H1 (cell line): ENCODE measurements around the gene RHBDF2. TPM values are rescaled to one million over a fixed set of nuclear protein-coding genes. Genes with fewer than 3 reads are reported as not detected.

ENCODE experiments used
- CTCF ChIA-PET: fragments of 300-600 bp; sonication (Branson Sonifier 250); formaldehyde crosslinking; loops from one replicate; lab custom pipeline; 2021; ENCODE audit not compliant: partially characterized antibody; lab: Charles Lee
- POLR2A ChIA-PET: fragments of 300-600 bp; sonication (Branson Sonifier 250); formaldehyde crosslinking; loops from one replicate; lab custom pipeline; 2021; ENCODE audit warnings: inconsistent platforms; ENCODE audit not compliant: partially characterized antibody; lab: Charles Lee
- DNase-seq, 2 experiments: peaks; one replicate each; pipeline versions ENCODE4 v3.0.0 to v3.0.0-alpha.2; 2010 to 2022; ENCODE audit warnings: low spot score in 2 of 2, low read depth in 1 of 2, mixed read lengths in 1 of 2
- FAIRE-seq: peaks from 2 replicates; lab custom pipeline; 2011; peaks lifted over from hg19 to GRCh38; lab: Jason Lieb, UNC
- H2AFZ ChIP-seq: 2 replicates; pipeline ENCODE4 v1.8.1; 2012; ENCODE audit warnings: low read length, inconsistent platforms
- H2AK5ac ChIP-seq: 2 replicates; pipeline ENCODE4 v1.6.1; 2013; ENCODE audit warnings: low read depth, low read length
- H2BK120ac ChIP-seq: replicated peaks from 2 replicates; pipeline ENCODE3; 2013; ENCODE audit warnings: low read depth, low read length, inconsistent platforms
- H2BK12ac ChIP-seq: 2 replicates; pipeline ENCODE4 v1.6.1; 2013; ENCODE audit warnings: low read depth, low read length
- H2BK15ac ChIP-seq: 2 replicates; pipeline ENCODE4 v1.6.1; 2013; ENCODE audit warnings: low read length
- H2BK20ac ChIP-seq: 2 replicates; pipeline ENCODE4 v1.6.1; 2013; ENCODE audit warnings: low read length
- H2BK5ac ChIP-seq: 2 replicates; pipeline ENCODE4 v1.6.1; 2013; ENCODE audit warnings: low read depth, low read length
- H3K14ac ChIP-seq: 2 replicates; pipeline ENCODE4 v1.6.1; 2013; ENCODE audit warnings: inconsistent platforms; ENCODE audit not compliant: insufficient read length
- H3K18ac ChIP-seq: 2 replicates; pipeline ENCODE4 v1.6.1; 2013; ENCODE audit warnings: low read length; ENCODE audit errors: extremely low read depth
- H3K23ac ChIP-seq: 2 replicates; pipeline ENCODE4 v1.6.1; 2013; ENCODE audit warnings: inconsistent platforms; ENCODE audit not compliant: insufficient read length
- H3K23me2 ChIP-seq: 2 replicates; pipeline ENCODE4 v1.6.1; 2013; ENCODE audit warnings: low read depth, low read length
- H3K27ac ChIP-seq: 2 replicates; pipeline ENCODE4 v1.6.1; 2011; ENCODE audit warnings: low read depth, low read length, inconsistent platforms
- H3K27me3 ChIP-seq, 4 experiments: replicated peaks in 1 of 4; 1 replicate in 1 of 4; 2 replicates in 3 of 4; pipeline versions ENCODE4 v1.6.1 to v1.8.1; 2011 to 2013; ENCODE audit warnings: low read length in 3 of 4, mild to moderate bottlenecking in 3 of 4, inconsistent platforms in 2 of 4, mixed read lengths in 2 of 4, moderate library complexity in 1 of 4; ENCODE audit not compliant: control insufficient read depth in 3 of 4, insufficient read depth in 3 of 4; ENCODE audit errors: extremely low read depth in 1 of 4
- H3K36me3 ChIP-seq, 4 experiments: 2 replicates each; pipeline versions ENCODE4 v1.6.1 to v1.8.1; 2011 to 2013; ENCODE audit warnings: mild to moderate bottlenecking in 4 of 4, low read length in 3 of 4, moderate library complexity in 2 of 4, control low read depth in 1 of 4, inconsistent platforms in 1 of 4; ENCODE audit not compliant: insufficient read depth in 4 of 4, control insufficient read depth in 2 of 4
- H3K4ac ChIP-seq: replicated peaks from 2 replicates; pipeline ENCODE3; 2013; ENCODE audit warnings: low read length, low read depth, mixed read lengths, inconsistent platforms; ENCODE audit not compliant: insufficient read length
- H3K4me1 ChIP-seq, 4 experiments: replicated peaks in 1 of 4; 1 replicate in 1 of 4; 2 replicates in 3 of 4; pipeline versions ENCODE4 v1.6.1 to v1.8.1; 2011 to 2013; ENCODE audit warnings: low read length in 3 of 4, inconsistent platforms in 2 of 4, mixed read lengths in 1 of 4; ENCODE audit not compliant: insufficient read depth in 4 of 4, control insufficient read depth in 3 of 4
- H3K4me2 ChIP-seq, 2 experiments: 2 replicates each; pipeline versions ENCODE4 v1.6.1 to v1.8.1; 2011 to 2013; ENCODE audit warnings: low read depth in 2 of 2, low read length in 2 of 2, control low read depth in 1 of 2, inconsistent platforms in 1 of 2, mild to moderate bottlenecking in 1 of 2; ENCODE audit not compliant: insufficient read depth in 1 of 2
- H3K4me3 ChIP-seq, 4 experiments: fragments of 200-600, 300-600 bp in 1 of 4; sonication (generic), shearing (Covaris generic), sonication (Bioruptor Twin) in 1 of 4; 2 replicates each; pipeline versions ENCODE4 v1.5.1 to v1.8.1; 2011 to 2016; ENCODE audit warnings: low read length in 4 of 4, low read depth in 3 of 4, control low read depth in 2 of 4, inconsistent platforms in 2 of 4, mild to moderate bottlenecking in 2 of 4, mixed read lengths in 1 of 4, moderate library complexity in 1 of 4; ENCODE audit not compliant: insufficient read depth in 2 of 4; ENCODE audit errors: extremely low read depth in 1 of 4
- H3K56ac ChIP-seq: replicated peaks from 2 replicates; pipeline ENCODE3; 2013; ENCODE audit warnings: low read depth, mild to moderate bottlenecking, mixed read lengths, low read length, inconsistent platforms; ENCODE audit not compliant: insufficient read length
- H3K79me1 ChIP-seq: 2 replicates; pipeline ENCODE4 v1.6.1; 2013; ENCODE audit warnings: low read depth, low read length, control low read depth
- H3K79me2 ChIP-seq, 2 experiments: 2 replicates each; pipeline versions ENCODE4 v1.6.1 to v1.8.1; 2012 to 2013; ENCODE audit warnings: low read length in 2 of 2, mild to moderate bottlenecking in 2 of 2, inconsistent platforms in 1 of 2; ENCODE audit not compliant: insufficient read depth in 2 of 2, control insufficient read depth in 1 of 2
- H3K9ac ChIP-seq, 4 experiments: replicated peaks in 1 of 4; 1 replicate in 1 of 4; 2 replicates in 3 of 4; pipeline versions ENCODE4 v1.6.1 to v1.8.1; 2011 to 2013; ENCODE audit warnings: low read depth in 3 of 4, low read length in 3 of 4, control low read depth in 2 of 4, mild to moderate bottlenecking in 2 of 4, moderate library complexity in 2 of 4, inconsistent platforms in 1 of 4; ENCODE audit errors: extremely low read depth in 1 of 4
- H3K9me3 ChIP-seq, 2 experiments: 2 replicates each; pipeline versions ENCODE4 v1.6.1 to v1.8.1; 2012 to 2013; ENCODE audit warnings: mild to moderate bottlenecking in 2 of 2, moderate library complexity in 2 of 2, control low read depth in 1 of 2, inconsistent platforms in 1 of 2, low read depth in 1 of 2, low read length in 1 of 2, mixed read lengths in 1 of 2; ENCODE audit not compliant: insufficient read depth in 2 of 2
- H4K20me1 ChIP-seq, 2 experiments: replicated peaks in 1 of 2; 2 replicates each; pipeline versions ENCODE3 to v1.8.1; 2011 to 2013; ENCODE audit warnings: inconsistent platforms in 2 of 2, low read length in 2 of 2, mild to moderate bottlenecking in 1 of 2; ENCODE audit not compliant: insufficient read depth in 2 of 2, control insufficient read depth in 1 of 2
- H4K5ac ChIP-seq: 2 replicates; pipeline ENCODE4 v1.6.1; 2013; ENCODE audit warnings: low read length, low read depth, mixed read lengths, inconsistent platforms; ENCODE audit not compliant: insufficient read length
- H4K8ac ChIP-seq: 2 replicates; pipeline ENCODE4 v1.8.0; 2013; ENCODE audit warnings: mild to moderate bottlenecking, moderate library complexity, low read length, inconsistent platforms; ENCODE audit not compliant: insufficient read depth; ENCODE audit errors: extremely low read depth
- H4K91ac ChIP-seq: replicated peaks from 2 replicates; pipeline ENCODE3; 2013; ENCODE audit warnings: low read length, mixed read lengths, inconsistent platforms; ENCODE audit not compliant: insufficient read length
- SRF ChIP-seq: IDR thresholded peaks from 2 replicates; pipeline ENCODE4 v1.6.1; 2011; ENCODE audit warnings: mild to moderate bottlenecking, low read depth, low read length, moderate library complexity
- WGBS, 2 experiments: shearing (Covaris generic) in 1 of 2; methylation state at CpG; one replicate each; pipeline versions ENCODE4 v1.1.6 to v1.1.7; 2013 to 2015; ENCODE audit warnings: low lambda C conversion rate in 2 of 2, mixed read lengths in 2 of 2, inconsistent platforms in 1 of 2, low coverage in 1 of 2, missing lambda C conversion rate in 1 of 2; ENCODE audit not compliant: insufficient replicate concordance in 2 of 2, insufficient coverage in 1 of 2, insufficient read length in 1 of 2; ENCODE audit errors: extremely low coverage in 1 of 2, missing lambda C conversion rate in 1 of 2; 5-methylcytosine and 5-hydroxymethylcytosine counted together
- polyA plus RNA-seq, 7 experiments: library from polyadenylated mRNA; depleted of rRNA in 3 of 7; stranded (reverse) in 5 of 7; unstranded in 2 of 7; fragments of >200 nt in 5 of 7; fragments of 200-250 nt in 2 of 7; gene quantifications; 1 replicate in 5 of 7; 2 replicates in 1 of 7; 4 replicates in 1 of 7; pipeline versions ENCODE4 v1.2.1 to v1.2.3, GENCODE V29; 2011 to 2013; ENCODE audit warnings: missing spikeins in 2 of 7, mixed read lengths in 2 of 7
- total RNA-seq: library from RNA; stranded (reverse); fragmentation: NEBNext Ultra II Directional; extraction: Animal tissue kit (Norgen Biotek cat#: 25700); gene quantifications from 2 replicates; pipeline ENCODE4 v1.2.1, GENCODE V29; 2021

The RHBDF2 gene
- total and polyA plus RNA-seq, 2 of the 8 experiments (the other 6 are each of a cell fraction or from before 2014, with no cell fraction given): 21.2 to 25.9 TPM

DNA sequence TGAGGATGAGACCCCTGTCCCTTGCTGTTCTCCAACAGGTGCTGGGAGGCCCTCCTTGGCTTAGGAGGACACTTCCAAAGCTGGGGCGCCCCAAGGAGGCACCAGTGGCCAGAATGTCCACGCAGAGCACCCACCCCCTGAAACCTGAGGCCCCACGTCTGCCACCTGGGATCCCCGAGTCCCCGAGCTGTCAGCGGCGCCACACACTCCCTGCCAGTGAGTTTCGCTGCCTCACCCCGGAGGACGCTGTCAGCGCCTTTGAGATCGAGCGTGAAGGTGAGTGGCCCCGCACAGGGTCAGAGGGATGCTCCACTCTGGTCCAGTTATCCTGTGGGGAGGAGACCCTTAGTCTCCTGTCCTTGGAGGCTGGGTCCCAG is 32.6 kb downstream of the RHBDF2 start:
- no peak overlapping the region for H4K5ac ChIP-seq
- H2AK5ac ChIP-seq: no peak overlapping the region
- peaks cover 0 to 5% of the 10 kb centered on the region in 2 experiments for H4K20me1 ChIP-seq
- no peak overlapping the region for H3K4ac ChIP-seq
- H3K18ac ChIP-seq: no peak overlapping the region
- no peaks in the 10 kb centered on the region for H3K23me2 ChIP-seq
- peaks cover 0 to 9% (median 0%) of the 10 kb centered on the region in 4 experiments; a peak in 2 of 7 replicates for H3K4me1 ChIP-seq
- H3K27me3 ChIP-seq: no peaks in the 10 kb centered on the region
- no peak overlapping the region for H3K4me3 ChIP-seq
- H3K79me2 ChIP-seq: no peaks in the 10 kb centered on the region
- H2BK20ac ChIP-seq: no peak overlapping the region
- H3K9me3 ChIP-seq: no peaks in the 10 kb centered on the region
- ChIA-PET POLR2A (interaction anchor here (0.8 kb wide), 1 partner anchor 9 kb away, joined by 4 read pairs; no protein-coding TSS in a partner anchor), CTCF (interaction anchor here (1.3 to 15.6 kb wide), 8 partner anchors 9 to 78 kb away, joined by 3 to 446 read pairs (median 17); partner anchors contain the start of genes RHBDF2 and UBE2O)
- H3K4me2 ChIP-seq: no peak overlapping the region
- DNase-seq: no peak
- H3K27ac ChIP-seq: no peak overlapping the region
- H4K91ac ChIP-seq: no peak overlapping the region
- 90% methylated on average over 14 of the region's 14 CpGs; no CpG with 5 or more reads in 1 of the 2 experiments for WGBS, 2 experiments
- H2BK120ac ChIP-seq: no peak overlapping the region
- H3K56ac ChIP-seq: no peak overlapping the region
- H2AFZ ChIP-seq: no peak overlapping the region
- H2BK12ac ChIP-seq: no peak overlapping the region
- H3K14ac ChIP-seq: no peak overlapping the region
- H3K9ac ChIP-seq: no peak overlapping the region
- no peak overlapping the region for H4K8ac ChIP-seq
- H2BK15ac ChIP-seq: no peak overlapping the region
- no peak overlapping the region; the same call in 1 of the 2 replicates for H2BK5ac ChIP-seq
- TF ChIP-seq SRF: no peak
- TF ChIP-seq, all 59 proteins: peak for 0
- FAIRE-seq: no peak
- no peaks in the 10 kb centered on the region for H3K79me1 ChIP-seq
- H3K36me3 ChIP-seq: peaks cover 0 to 10% (median 0%) of the 10 kb centered on the region in 4 experiments; a peak in 2 of 8 replicates
- H3K23ac ChIP-seq: no peak overlapping the region
